Epithelial cell of proximal tubule (primary cell): ENCODE results near the gene LRRC56. TPM values are rescaled to one million over a fixed set of nuclear protein-coding genes. Genes with fewer than 3 reads are reported as not detected.
"Not testable (repeated sequence)": the region's sequence is repeated elsewhere in the genome, so short reads cannot be mapped to it uniquely, and the experiment has no call there.

Experiments used
- DNase-seq: peaks from one replicate; pipeline ENCODE4 v3.0.0-alpha.2; 2011; ENCODE audit warnings: low read depth
- H3K4me3 ChIP-seq: 2 replicates; pipeline ENCODE4 v1.5.1; 2011; ENCODE audit warnings: low read depth, mild to moderate bottlenecking, low read length
- total RNA-seq: library from RNA; depleted of rRNA; stranded (reverse); fragments of >200 nt; gene quantifications from 2 replicates; pipeline ENCODE4 v1.2.3, GENCODE V29; 2015
- TF ChIP-seq, protein P1 (sequence below): conservative IDR thresholded peaks from 2 replicates; pipeline ENCODE4 v1.5.1; 2012; ENCODE audit warnings: low read depth, mild to moderate bottlenecking, low read length

The LRRC56 gene
- total RNA-seq, 1 donor from 2014 or later, result 1.6 TPM

DNA sequence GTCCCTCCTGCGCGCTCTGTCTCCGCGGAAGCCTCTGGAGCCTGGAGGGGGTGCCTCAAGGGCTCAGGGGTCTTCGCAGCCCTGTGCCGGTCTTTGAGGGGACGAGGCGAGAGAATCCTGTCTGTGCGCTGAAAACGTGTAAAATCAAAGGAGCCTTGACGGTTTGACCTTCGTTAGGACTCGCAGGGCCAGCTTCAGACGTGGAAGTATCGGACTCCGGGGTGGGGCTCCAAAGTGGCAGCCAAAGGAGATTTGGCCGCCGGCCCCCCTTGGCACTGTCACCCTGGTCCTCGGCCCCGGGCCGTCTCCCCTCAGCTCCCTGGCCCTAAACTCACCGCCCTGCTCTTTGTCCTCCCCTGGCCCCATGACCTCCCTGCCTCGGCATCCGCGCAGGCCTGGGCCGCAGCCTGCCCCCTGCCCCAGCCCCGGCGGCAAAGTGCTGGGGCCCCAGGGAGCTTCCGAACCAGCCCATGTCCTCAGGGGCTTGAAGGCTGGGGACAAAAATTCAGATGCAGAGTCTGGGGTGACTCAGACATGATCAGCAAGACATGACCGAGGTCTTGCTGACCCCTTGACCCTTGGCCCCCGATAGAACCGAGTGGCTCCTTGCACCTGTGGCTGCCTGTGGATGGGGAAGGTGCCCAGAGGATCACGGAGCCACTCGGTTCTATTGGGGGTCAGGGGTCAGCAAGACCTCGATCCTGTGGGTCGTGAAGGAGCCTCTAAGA is 32.0 kb downstream of the LRRC56 start:
- H3K4me3 ChIP-seq, result peak overlapping the region; percentile 78
- TF ChIP-seq, protein P1, sequence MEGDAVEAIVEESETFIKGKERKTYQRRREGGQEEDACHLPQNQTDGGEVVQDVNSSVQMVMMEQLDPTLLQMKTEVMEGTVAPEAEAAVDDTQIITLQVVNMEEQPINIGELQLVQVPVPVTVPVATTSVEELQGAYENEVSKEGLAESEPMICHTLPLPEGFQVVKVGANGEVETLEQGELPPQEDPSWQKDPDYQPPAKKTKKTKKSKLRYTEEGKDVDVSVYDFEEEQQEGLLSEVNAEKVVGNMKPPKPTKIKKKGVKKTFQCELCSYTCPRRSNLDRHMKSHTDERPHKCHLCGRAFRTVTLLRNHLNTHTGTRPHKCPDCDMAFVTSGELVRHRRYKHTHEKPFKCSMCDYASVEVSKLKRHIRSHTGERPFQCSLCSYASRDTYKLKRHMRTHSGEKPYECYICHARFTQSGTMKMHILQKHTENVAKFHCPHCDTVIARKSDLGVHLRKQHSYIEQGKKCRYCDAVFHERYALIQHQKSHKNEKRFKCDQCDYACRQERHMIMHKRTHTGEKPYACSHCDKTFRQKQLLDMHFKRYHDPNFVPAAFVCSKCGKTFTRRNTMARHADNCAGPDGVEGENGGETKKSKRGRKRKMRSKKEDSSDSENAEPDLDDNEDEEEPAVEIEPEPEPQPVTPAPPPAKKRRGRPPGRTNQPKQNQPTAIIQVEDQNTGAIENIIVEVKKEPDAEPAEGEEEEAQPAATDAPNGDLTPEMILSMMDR, result no peak
- no peak for DNase-seq

- TF ChIP-seq, protein P1, result no peak
- no peak overlapping the region for H3K4me3 ChIP-seq
- no peak for DNase-seq
These were observed 34.5 kb downstream of the LRRC56 start for GRCh38 chr11:571802-572185.

DNA sequence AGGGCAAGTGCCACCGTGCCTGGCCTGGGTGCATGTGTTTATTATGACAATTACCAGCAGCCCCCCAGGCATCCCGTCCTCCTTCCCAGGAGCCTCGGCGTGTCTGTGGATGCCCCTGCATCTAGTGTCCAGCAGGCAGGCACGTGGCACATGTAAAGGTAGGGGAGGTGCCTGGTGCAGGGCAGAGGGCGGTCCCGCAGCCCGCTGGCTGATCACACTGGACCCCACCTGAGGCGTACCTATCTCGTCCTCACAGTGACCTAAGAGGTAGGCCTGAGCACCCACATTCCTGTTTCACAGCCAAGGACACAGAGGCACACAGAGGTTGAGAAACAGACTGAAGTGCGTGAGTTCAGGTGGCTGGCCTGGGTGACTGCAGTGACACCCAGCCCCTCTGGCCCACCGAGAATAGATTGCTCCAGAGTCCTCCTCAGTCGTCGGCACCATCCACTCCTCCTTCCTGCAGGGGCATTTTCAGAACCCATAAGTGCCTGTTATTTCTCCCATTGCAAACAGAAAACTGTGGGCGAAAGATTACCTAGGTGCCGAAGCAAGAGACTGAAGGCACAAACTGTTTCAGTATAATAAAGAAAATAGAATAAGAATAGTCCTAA is 35.9 kb downstream of the LRRC56 start:
- no peak for DNase-seq
- TF ChIP-seq, protein P1, result no peak
- H3K4me3 ChIP-seq, result no peak overlapping the region

GRCh38 chr11:574031-574570 is 36.8 kb downstream of the LRRC56 start:
- DNase-seq, result not testable (repeated sequence)
- peak overlapping the region; percentile 75 for H3K4me3 ChIP-seq

- no peak for DNase-seq
- peak overlapping the region; percentile 75 for H3K4me3 ChIP-seq
- TF ChIP-seq, protein P1, result no peak
These were observed 37.4 kb downstream of the LRRC56 start for GRCh38 chr11:574632-575312.

GRCh38 chr11:575313-575995 is 38.1 kb downstream of the LRRC56 start:
- DNase-seq, result no peak
- H3K4me3 ChIP-seq, result peak overlapping the region; percentile 75
- TF ChIP-seq, protein P1, result no peak
